GM12872 (cell line): Measurements from ENCODE around the gene SLC26A11.

Experiments
- TF ChIP-seq, protein P1 (sequence below): IDR thresholded peaks from 3 replicates; pipeline ENCODE4 v1.5.1; 2011; ENCODE audit warnings: low read depth, mild to moderate bottlenecking, low read length, moderate library complexity; ENCODE audit not compliant: insufficient read depth

SLC26A11 gene

DNA sequence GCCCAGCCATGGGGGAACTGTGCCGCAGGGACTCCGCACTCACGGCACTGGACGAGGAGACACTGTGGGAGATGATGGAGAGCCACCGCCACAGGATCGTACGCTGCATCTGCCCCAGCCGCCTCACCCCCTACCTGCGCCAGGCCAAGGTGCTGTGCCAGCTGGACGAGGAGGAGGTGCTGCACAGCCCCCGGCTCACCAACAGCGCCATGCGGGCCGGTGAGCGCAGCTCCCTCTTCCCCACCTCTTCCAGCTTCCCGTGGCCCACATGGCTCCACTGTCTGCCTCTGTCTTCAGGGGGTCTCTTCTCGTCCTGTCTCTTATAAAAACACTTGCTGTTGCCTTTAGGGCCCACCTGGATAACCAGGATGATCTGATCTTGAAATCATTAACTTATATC, 38.8 kb upstream of the SLC26A11 start:
- TF ChIP-seq, protein P1, sequence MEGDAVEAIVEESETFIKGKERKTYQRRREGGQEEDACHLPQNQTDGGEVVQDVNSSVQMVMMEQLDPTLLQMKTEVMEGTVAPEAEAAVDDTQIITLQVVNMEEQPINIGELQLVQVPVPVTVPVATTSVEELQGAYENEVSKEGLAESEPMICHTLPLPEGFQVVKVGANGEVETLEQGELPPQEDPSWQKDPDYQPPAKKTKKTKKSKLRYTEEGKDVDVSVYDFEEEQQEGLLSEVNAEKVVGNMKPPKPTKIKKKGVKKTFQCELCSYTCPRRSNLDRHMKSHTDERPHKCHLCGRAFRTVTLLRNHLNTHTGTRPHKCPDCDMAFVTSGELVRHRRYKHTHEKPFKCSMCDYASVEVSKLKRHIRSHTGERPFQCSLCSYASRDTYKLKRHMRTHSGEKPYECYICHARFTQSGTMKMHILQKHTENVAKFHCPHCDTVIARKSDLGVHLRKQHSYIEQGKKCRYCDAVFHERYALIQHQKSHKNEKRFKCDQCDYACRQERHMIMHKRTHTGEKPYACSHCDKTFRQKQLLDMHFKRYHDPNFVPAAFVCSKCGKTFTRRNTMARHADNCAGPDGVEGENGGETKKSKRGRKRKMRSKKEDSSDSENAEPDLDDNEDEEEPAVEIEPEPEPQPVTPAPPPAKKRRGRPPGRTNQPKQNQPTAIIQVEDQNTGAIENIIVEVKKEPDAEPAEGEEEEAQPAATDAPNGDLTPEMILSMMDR, result no peak

DNA sequence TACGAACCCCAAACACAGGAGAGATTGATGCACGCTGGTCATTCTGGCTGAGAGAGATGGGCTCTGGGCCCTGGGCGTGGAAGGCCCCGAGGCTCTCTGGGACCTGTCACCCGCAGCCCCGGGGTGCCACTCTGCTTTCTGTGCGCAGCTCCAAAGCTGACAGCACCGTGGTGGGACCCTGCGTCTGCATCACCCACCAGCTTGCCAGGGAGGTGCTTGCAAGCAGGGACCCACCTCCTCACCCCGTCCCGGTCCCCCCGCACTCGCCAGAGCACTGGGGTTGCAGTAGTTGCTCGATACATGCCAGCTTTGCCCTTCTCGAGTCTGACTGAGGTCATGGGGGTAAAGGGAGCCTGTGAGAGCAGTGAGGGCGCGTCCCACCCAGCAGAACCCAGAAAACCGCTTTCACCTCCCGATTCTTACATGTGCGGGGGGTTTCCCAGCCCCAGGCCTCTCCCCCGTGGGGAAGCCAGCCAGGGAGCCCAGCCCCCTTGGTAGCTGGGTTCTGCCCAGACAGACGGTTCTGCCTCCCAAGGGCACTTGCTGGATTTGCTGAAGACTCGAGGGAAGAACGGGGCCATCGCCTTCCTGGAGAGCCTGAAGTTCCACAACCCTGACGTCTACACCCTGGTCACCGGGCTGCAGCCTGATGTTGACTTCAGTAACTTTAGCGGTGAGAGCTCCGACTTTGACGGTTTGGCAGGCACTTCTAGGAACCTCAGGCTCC, 37.9 kb upstream of the SLC26A11 start:
- TF ChIP-seq, protein P1, result no peak

DNA sequence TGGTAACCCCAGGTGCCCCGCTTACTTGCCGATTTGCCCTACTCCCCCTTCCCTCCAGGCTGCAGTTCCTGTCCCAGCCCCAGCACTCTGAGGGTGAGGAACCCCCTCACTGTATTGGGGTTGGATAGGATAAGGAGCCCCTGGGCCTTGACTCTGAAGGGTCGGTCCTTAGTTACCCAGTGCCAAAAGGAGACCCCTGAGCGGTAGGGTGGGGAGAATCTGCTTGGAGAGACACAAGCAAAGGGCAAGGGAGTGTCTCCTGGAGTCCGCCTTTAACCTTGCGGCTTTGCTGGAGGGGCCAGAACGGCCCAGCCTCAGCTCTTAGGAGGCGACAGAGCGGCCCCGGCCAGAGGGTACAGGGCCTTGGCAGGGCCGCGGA, 37.4 kb upstream of the SLC26A11 start:
- TF ChIP-seq, protein P1, result no peak

DNA sequence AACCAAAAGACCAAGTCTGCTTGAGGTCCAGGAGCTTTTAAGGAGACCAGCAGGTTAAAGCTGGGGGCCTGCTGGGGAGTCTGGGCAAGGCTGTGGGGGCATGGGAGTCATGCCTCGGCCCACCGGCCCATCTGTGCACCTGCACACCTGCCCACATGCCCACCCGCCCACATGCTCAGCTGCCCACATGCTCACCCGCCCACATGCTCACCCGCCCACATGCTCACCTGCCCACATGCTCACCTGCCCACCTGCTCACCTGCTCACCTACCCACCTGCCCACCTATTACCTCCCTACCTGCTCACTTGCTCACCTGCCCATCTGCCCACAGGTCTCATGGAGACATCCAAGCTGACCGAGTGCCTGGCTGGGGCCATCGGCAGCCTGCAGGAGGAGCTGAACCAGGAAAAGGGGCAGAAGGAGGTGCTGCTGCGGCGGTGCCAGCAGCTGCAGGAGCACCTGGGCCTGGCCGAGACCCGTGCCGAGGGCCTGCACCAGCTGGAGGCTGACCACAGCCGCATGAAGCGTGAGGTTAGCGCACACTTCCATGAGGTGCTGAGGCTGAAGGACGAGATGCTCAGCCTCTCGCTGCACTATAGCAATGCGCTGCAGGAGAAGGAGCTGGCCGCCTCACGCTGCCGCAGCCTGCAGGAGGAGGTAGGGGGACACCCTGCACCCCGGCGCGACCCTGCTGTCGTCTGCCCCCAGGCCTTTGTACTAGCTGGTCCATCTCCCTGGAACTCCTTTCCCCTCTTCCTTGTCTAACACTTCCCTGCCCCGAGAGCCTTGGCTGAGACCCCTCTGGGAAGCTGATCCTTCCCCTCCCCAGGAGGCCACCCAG, 36.4 kb upstream of the SLC26A11 start:
- TF ChIP-seq, protein P1, result no peak

DNA sequence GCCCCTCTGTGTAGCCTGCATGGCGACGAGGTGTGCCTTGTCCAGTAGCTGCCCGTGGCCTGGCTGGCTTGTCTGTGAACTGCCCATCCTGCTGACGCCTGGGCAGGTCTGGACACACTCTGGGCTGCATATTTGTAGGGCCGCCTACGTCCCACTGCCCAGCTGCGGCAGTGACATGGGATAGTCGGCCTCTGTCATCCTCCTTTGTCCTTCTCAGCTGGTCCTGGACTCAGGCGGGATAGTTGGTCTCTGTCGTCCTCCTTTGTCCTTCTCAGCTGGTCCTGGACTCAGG, 35.9 kb upstream of the SLC26A11 start:
- TF ChIP-seq, protein P1, result no peak

DNA sequence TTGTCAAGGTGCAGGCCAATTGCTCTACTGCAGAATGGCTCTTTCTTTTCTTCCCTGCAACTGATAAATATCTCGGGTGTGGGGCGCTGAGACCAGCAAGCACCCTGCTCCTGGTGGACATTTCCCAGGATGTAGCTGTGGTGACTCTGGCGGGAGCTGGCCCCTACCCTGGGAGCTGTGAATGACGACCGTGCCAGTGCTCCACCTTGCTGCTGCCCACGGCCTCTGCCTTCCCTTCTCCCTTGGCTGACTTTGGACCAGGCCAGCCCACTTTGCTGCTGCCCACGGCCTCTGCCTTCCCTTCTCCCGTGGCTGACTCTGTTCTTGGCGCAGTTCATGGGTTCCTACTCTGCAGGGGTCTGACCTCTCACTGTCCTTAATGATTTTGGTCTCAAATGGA, 34.3 kb upstream of the SLC26A11 start:
- TF ChIP-seq, protein P1, result no peak

DNA sequence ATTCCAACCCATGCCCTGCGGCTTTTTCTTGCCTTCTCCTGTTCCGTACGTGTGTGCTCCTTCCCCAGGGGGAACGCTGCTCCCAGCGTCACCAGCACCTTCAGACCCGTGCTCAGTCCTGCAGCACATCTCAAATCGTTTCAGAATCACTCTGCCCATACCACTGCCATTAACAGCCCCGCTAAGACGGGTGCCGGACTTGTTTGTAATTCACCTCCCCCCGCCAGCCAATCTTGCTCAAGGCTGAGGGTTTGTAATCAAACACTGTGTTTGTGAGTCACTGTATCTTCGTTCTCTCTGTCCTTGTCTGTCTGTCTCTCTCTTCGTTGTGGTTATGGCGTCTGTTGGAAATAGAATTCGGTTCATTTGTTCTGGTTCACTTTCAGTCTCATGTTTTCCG, 33.1 kb upstream of the SLC26A11 start:
- TF ChIP-seq, protein P1, result no peak
